ENCODE data around the gene CDC14A.
"Not testable (repeated sequence)": the region's sequence is repeated elsewhere in the genome, so short reads cannot be mapped to it uniquely, and the experiment has no call there.

Gene CDC14A

GRCh38 chr1:100404821-100405220 is 52.5 kb downstream of the CDC14A start:
- ChIA-PET POLR2A (no interaction called here), CTCF (no interaction called here)
- TF ChIP-seq CTBP1 (IDR thresholded peaks at IDR 0.05; ENCODE audit: borderline replicate concordance) = no peak

GRCh38 chr1:100405902-100406301 is 53.6 kb downstream of the CDC14A start:
- CTCF ChIA-PET; POLR2A ChIA-PET; DNase-seq (ENCODE audit: extremely low spot score): not testable (repeated sequence)

More at GRCh38 chr1:100404821-100405220, 52.5 kb downstream of the CDC14A start:
- no peak for DNase-seq (ENCODE audit: extremely low spot score)

GRCh38 chr1:100407390-100407789 is 55.1 kb downstream of the CDC14A start:
- DNase-seq (ENCODE audit: extremely low spot score); POLR2A ChIA-PET; CTCF ChIA-PET: not testable (repeated sequence)

- ChIA-PET POLR2A (no interaction called here), CTCF (interaction anchor here (1.0 kb wide), 1 partner anchor 45 kb away, joined by 4 read pairs; no protein-coding TSS in a partner anchor)
- no peak for DNase-seq (ENCODE audit: extremely low spot score)
- TF ChIP-seq SP1 (IDR thresholded peaks at IDR 0.05) (no peak), FOXM1 (IDR thresholded peaks at IDR 0.05; ENCODE audit: borderline replicate concordance) (no peak), CTBP1 (IDR thresholded peaks at IDR 0.05; ENCODE audit: borderline replicate concordance) (no peak), L3MBTL2 (conservative IDR thresholded peaks at IDR 0.05) (no peak), ELF4 (IDR thresholded peaks at IDR 0.05) (no peak), PKNOX1 (IDR thresholded peaks at IDR 0.05) (no peak), TARDBP (IDR thresholded peaks at IDR 0.05) (no peak), FOXK2 (IDR thresholded peaks at IDR 0.05) (no peak), BHLHE40 (IDR thresholded peaks at IDR 0.05; ENCODE audit: borderline replicate concordance) (no peak), HDGF (IDR thresholded peaks at IDR 0.05; ENCODE audit: borderline replicate concordance) (no peak), NFRKB (IDR thresholded peaks at IDR 0.05) (no peak), ARNT (IDR thresholded peaks at IDR 0.05) (no peak)
Measured at GRCh38 chr1:100411019-100411418, 58.7 kb downstream of the CDC14A start.

GRCh38 chr1:100411574-100411973 is 59.3 kb downstream of the CDC14A start:
- ChIA-PET CTCF (interaction anchor here (1.0 kb wide), 1 partner anchor 44 kb away, joined by 4 read pairs; no protein-coding TSS in a partner anchor), POLR2A (no interaction called here)
- no peak for DNase-seq (ENCODE audit: extremely low spot score)
- TF ChIP-seq FOXA1 (IDR thresholded peaks at IDR 0.05) (no peak), LEF1 (IDR thresholded peaks at IDR 0.05; ENCODE audit: borderline replicate concordance) (no peak), L3MBTL2 (conservative IDR thresholded peaks at IDR 0.05) (no peak), NFRKB (IDR thresholded peaks at IDR 0.05) (no peak), ZNF384 (IDR thresholded peaks at IDR 0.05) (no peak), HDGF (IDR thresholded peaks at IDR 0.05; ENCODE audit: borderline replicate concordance) (no peak)

- ChIA-PET POLR2A (no interaction called here), CTCF (no interaction called here)
- no peak for DNase-seq (ENCODE audit: extremely low spot score)
Measured at GRCh38 chr1:100413035-100413434, 60.7 kb downstream of the CDC14A start.

GRCh38 chr1:100414693-100415497 is 62.6 kb downstream of the CDC14A start:
- DNase-seq (ENCODE audit: extremely low spot score) = no peak
- POLR2A ChIA-PET = interaction anchor here (0.9 kb wide), 1 partner anchor 282 kb away, joined by 3 read pairs; the partner anchor contains the start of genes SASS6 and TRMT13
- no peak for TF ChIP-seq BHLHE40 (IDR thresholded peaks at IDR 0.05; ENCODE audit: borderline replicate concordance)
- no peak for TF ChIP-seq PKNOX1 (IDR thresholded peaks at IDR 0.05)
- no peak for TF ChIP-seq NFRKB (IDR thresholded peaks at IDR 0.05)
- no peak for TF ChIP-seq HDGF (IDR thresholded peaks at IDR 0.05; ENCODE audit: borderline replicate concordance)
- no peak for TF ChIP-seq LEF1 (IDR thresholded peaks at IDR 0.05; ENCODE audit: borderline replicate concordance)
- TF ChIP-seq ARNT (IDR thresholded peaks at IDR 0.05) = no peak
- TF ChIP-seq CTBP1 (IDR thresholded peaks at IDR 0.05; ENCODE audit: borderline replicate concordance) = no peak
- no peak for TF ChIP-seq SP1 (IDR thresholded peaks at IDR 0.05)
- no peak for TF ChIP-seq SUZ12 (IDR thresholded peaks at IDR 0.05)
- no peak for TF ChIP-seq L3MBTL2 (conservative IDR thresholded peaks at IDR 0.05)
- TF ChIP-seq FOXK2 (IDR thresholded peaks at IDR 0.05) = no peak
- no peak for TF ChIP-seq FOXA1 (IDR thresholded peaks at IDR 0.05)
- TF ChIP-seq ELF4 (IDR thresholded peaks at IDR 0.05) = no peak
- TF ChIP-seq ZNF384 (IDR thresholded peaks at IDR 0.05) = no peak
- no peak for TF ChIP-seq FOXM1 (IDR thresholded peaks at IDR 0.05; ENCODE audit: borderline replicate concordance)

More at GRCh38 chr1:100413035-100413434, 60.7 kb downstream of the CDC14A start:
- no peak for TF ChIP-seq ELF4 (IDR thresholded peaks at IDR 0.05)
- no peak for TF ChIP-seq PKNOX1 (IDR thresholded peaks at IDR 0.05)
- TF ChIP-seq HDGF (IDR thresholded peaks at IDR 0.05; ENCODE audit: borderline replicate concordance) = no peak
- TF ChIP-seq FOXA1 (IDR thresholded peaks at IDR 0.05) = no peak
- TF ChIP-seq FOXM1 (IDR thresholded peaks at IDR 0.05; ENCODE audit: borderline replicate concordance) = no peak
- TF ChIP-seq LEF1 (IDR thresholded peaks at IDR 0.05; ENCODE audit: borderline replicate concordance) = no peak

More at GRCh38 chr1:100414693-100415497, 62.6 kb downstream of the CDC14A start:
- CTCF ChIA-PET = interaction anchor here (0.6 kb wide), 1 partner anchor 406 kb away, joined by 3 read pairs; no protein-coding TSS in a partner anchor

Data from HEK293T (cell line).